HG03558 (cell line): ENCODE measurements around the gene EPB41L1.

Source experiments
- ATAC-seq: cut with Tn5 transposase; IDR thresholded peaks from one replicate; pipeline ENCODE4 v1.9.1; 2021; ENCODE audit warnings: moderate number of reproducible peaks; ENCODE audit not compliant: unreplicated experiment; ENCODE audit errors: extremely low read depth

EPB41L1 gene

GRCh38 chr20:36251426-36251825 lies 96.9 kb downstream of the EPB41L1 start:
- no peak for ATAC-seq

- ATAC-seq = no peak
These were observed 98.0 kb downstream of the EPB41L1 start for GRCh38 chr20:36252511-36252910.

- no peak for ATAC-seq
These were observed 98.5 kb downstream of the EPB41L1 start for GRCh38 chr20:36253036-36253435.

GRCh38 chr20:36254076-36254475 lies 99.5 kb downstream of the EPB41L1 start:
- ATAC-seq = no peak

- ATAC-seq = no peak
These were observed 100.9 kb downstream of the EPB41L1 start for GRCh38 chr20:36255445-36255844.

GRCh38 chr20:36259177-36260061 lies 104.9 kb downstream of the EPB41L1 start:
- ATAC-seq = no peak

- ATAC-seq = no peak
These were observed 105.8 kb downstream of the EPB41L1 start for GRCh38 chr20:36260316-36260715.

- no peak for ATAC-seq
These were observed 107.0 kb downstream of the EPB41L1 start for GRCh38 chr20:36261389-36262105.

GRCh38 chr20:36262440-36262839 lies 107.9 kb downstream of the EPB41L1 start:
- ATAC-seq = no peak

- ATAC-seq = no peak
These were observed 110.1 kb downstream of the EPB41L1 start for GRCh38 chr20:36264426-36265246.

- no peak for ATAC-seq
These were observed 111.6 kb downstream of the EPB41L1 start for GRCh38 chr20:36266189-36266588.

- ATAC-seq = no peak
These were observed 113.3 kb downstream of the EPB41L1 start for GRCh38 chr20:36267605-36268381.

GRCh38 chr20:36268440-36269342 lies 114.2 kb downstream of the EPB41L1 start:
- ATAC-seq = no peak

GRCh38 chr20:36269507-36269906 lies 115.0 kb downstream of the EPB41L1 start:
- no peak for ATAC-seq

GRCh38 chr20:36270744-36271638 lies 116.5 kb downstream of the EPB41L1 start:
- no peak for ATAC-seq

GRCh38 chr20:36271639-36272546 lies 117.4 kb downstream of the EPB41L1 start:
- ATAC-seq = no peak
